Ammon's horn (tissue), 1 donor: ENCODE data around the gene TTLL11.

Experiments
- DNase-seq: peaks from one replicate; pipeline ENCODE4 v3.0.0-alpha.2; 2016; ENCODE audit warnings: low spot score

The TTLL11 gene

GRCh38 chr9:121880343-121880898, 212.7 kb downstream of the TTLL11 start:
- DNase-seq = no peak

GRCh38 chr9:121878271-121878822, 214.8 kb downstream of the TTLL11 start:
- no peak for DNase-seq

GRCh38 chr9:121876658-121877271, 216.3 kb downstream of the TTLL11 start:
- no peak for DNase-seq

- no peak for DNase-seq
Observed at GRCh38 chr9:121876255-121876654, 216.9 kb downstream of the TTLL11 start.

GRCh38 chr9:121874524-121874923, 218.6 kb downstream of the TTLL11 start:
- no peak for DNase-seq

- no peak for DNase-seq
Observed at GRCh38 chr9:121871431-121872025, 221.6 kb downstream of the TTLL11 start.

- no peak for DNase-seq
Observed at GRCh38 chr9:121870271-121870670, 222.8 kb downstream of the TTLL11 start.

GRCh38 chr9:121868626-121869025, 224.5 kb downstream of the TTLL11 start:
- no peak for DNase-seq

GRCh38 chr9:121866927-121867326, 226.2 kb downstream of the TTLL11 start:
- DNase-seq = no peak

- no peak for DNase-seq
Observed at GRCh38 chr9:121865884-121866283, 227.2 kb downstream of the TTLL11 start.

GRCh38 chr9:121865060-121865459, 228.0 kb downstream of the TTLL11 start:
- no peak for DNase-seq

GRCh38 chr9:121863955-121864354, 229.2 kb downstream of the TTLL11 start:
- no peak for DNase-seq

- DNase-seq = no peak
Observed at GRCh38 chr9:121862371-121863332, 230.5 kb downstream of the TTLL11 start.

- DNase-seq = peak; percentile 69
Observed at GRCh38 chr9:121861501-121862180, 231.5 kb downstream of the TTLL11 start.

GRCh38 chr9:121860744-121861143, 232.4 kb downstream of the TTLL11 start:
- DNase-seq = no peak

- no peak for DNase-seq
Observed at GRCh38 chr9:121860213-121860612, 232.9 kb downstream of the TTLL11 start.

GRCh38 chr9:121859646-121860045, 233.5 kb downstream of the TTLL11 start:
- DNase-seq = no peak

GRCh38 chr9:121858788-121859187, 234.3 kb downstream of the TTLL11 start:
- no peak for DNase-seq

- peak; percentile 35 for DNase-seq
Observed at GRCh38 chr9:121857928-121858327, 235.2 kb downstream of the TTLL11 start.

GRCh38 chr9:121855476-121855875, 237.6 kb downstream of the TTLL11 start:
- DNase-seq = no peak

- DNase-seq = no peak
Observed at GRCh38 chr9:121853617-121854395, 239.3 kb downstream of the TTLL11 start.
